Globus pallidus (tissue), 1 donor: Measurements from ENCODE around the gene SLC4A8.
"Not testable (repeated sequence)": the region's sequence is repeated elsewhere in the genome, so short reads cannot be mapped to it uniquely, and the experiment has no call there.

Experiments
- DNase-seq: peaks from one replicate; pipeline ENCODE4 v3.0.0-alpha.2; 2015; ENCODE audit warnings: low spot score

SLC4A8 gene

GRCh38 chr12:51429700-51430099 lies 5.1 kb downstream of the SLC4A8 start:
- no peak for DNase-seq

GRCh38 chr12:51430196-51430895 lies 5.7 kb downstream of the SLC4A8 start:
- no peak for DNase-seq

- no peak for DNase-seq
Measured at GRCh38 chr12:51432921-51433320, 8.3 kb downstream of the SLC4A8 start.

- no peak for DNase-seq
Measured at GRCh38 chr12:51434305-51434704, 9.7 kb downstream of the SLC4A8 start.

- DNase-seq = no peak
Measured at GRCh38 chr12:51437431-51437830, 12.8 kb downstream of the SLC4A8 start.

GRCh38 chr12:51439330-51439729 lies 14.7 kb downstream of the SLC4A8 start:
- DNase-seq = no peak

GRCh38 chr12:51441583-51441982 lies 17.0 kb downstream of the SLC4A8 start:
- DNase-seq = no peak

- DNase-seq = no peak
Measured at GRCh38 chr12:51442324-51442723, 17.7 kb downstream of the SLC4A8 start.

GRCh38 chr12:51443573-51443972 lies 18.9 kb downstream of the SLC4A8 start:
- no peak for DNase-seq

GRCh38 chr12:51448618-51449256 lies 24.1 kb downstream of the SLC4A8 start:
- DNase-seq = no peak

GRCh38 chr12:51449580-51450246 lies 25.1 kb downstream of the SLC4A8 start:
- no peak for DNase-seq

- DNase-seq = no peak
Measured at GRCh38 chr12:51450333-51450732, 25.7 kb downstream of the SLC4A8 start.

GRCh38 chr12:51450806-51451205 lies 26.2 kb downstream of the SLC4A8 start:
- no peak for DNase-seq

GRCh38 chr12:51454016-51454415 lies 29.4 kb downstream of the SLC4A8 start:
- not testable (repeated sequence) for DNase-seq

GRCh38 chr12:51455050-51455449 lies 30.4 kb downstream of the SLC4A8 start:
- DNase-seq = not testable (repeated sequence)

GRCh38 chr12:51458635-51459034 lies 34.0 kb downstream of the SLC4A8 start:
- no peak for DNase-seq

- DNase-seq = peak; percentile 26
Measured at GRCh38 chr12:51460519-51460918, 35.9 kb downstream of the SLC4A8 start.

GRCh38 chr12:51465491-51465890 lies 40.9 kb downstream of the SLC4A8 start:
- no peak for DNase-seq

- DNase-seq = no peak
Measured at GRCh38 chr12:51470116-51470515, 45.5 kb downstream of the SLC4A8 start.

- no peak for DNase-seq
Measured at GRCh38 chr12:51471111-51471864, 46.7 kb downstream of the SLC4A8 start.

- DNase-seq = no peak
Measured at GRCh38 chr12:51472984-51473383, 48.4 kb downstream of the SLC4A8 start.

- DNase-seq = no peak
Measured at GRCh38 chr12:51473947-51474346, 49.3 kb downstream of the SLC4A8 start.

GRCh38 chr12:51475543-51475942 lies 50.9 kb downstream of the SLC4A8 start:
- DNase-seq = no peak
